Heart left ventricle (tissue), 13 donors: Measurements from ENCODE around the gene STARD8.

Experiments used
- POLR2A ChIP-seq, 2 donors: fragments of 450-650 bp; IDR thresholded peaks; one replicate each; pipeline ENCODE4 v1.6.1; 2017; ENCODE audit warnings: antibody characterized with exemption in 2 of 2, mild to moderate bottlenecking in 2 of 2, moderate library complexity in 2 of 2
- TF ChIP-seq, protein P1 (sequence below), 12 donors: fragments of 200-600 bp; sonication (generic) in 4 of 12; IDR thresholded peaks; one replicate each; pipeline versions ENCODE4 v1.5.0 to v1.8.0; 2018 to 2022; ENCODE audit warnings: antibody characterized with exemption in 12 of 12, mild to moderate bottlenecking in 5 of 12
- donor health status: ischemic (EF 13 %, LVEDD 7.1; RV severe dilation, severe dysfunction).
- donor health status: DM: no; HTN: yes; CAD: no.
- donor health status: DM: no; HTN: no; CAD: no.
- donor health status: ischemic (EF 25% LVEDD 6.9; RV normal size, moderate dysfunction).
- donor health status: ischemic (EF 25% LVEDD 5.7; RV mildly dilated, moderate dysfunction).
- donor health status: ischemic (EF 35%, LVEDD 5.7; RV mildly dilated, moderate dysfunction).
- donor health status: nonischemic (EF 11% LVEDD 7.7; RV severe dilation, severe dysfunction).
- donor health status: DM: yes; HTN: yes; CAD: no.
- donor health status: PGD.
- donor health status: ischemic (EF 29% LVEDD 5.4; RV normal size, mild dysfunction).
- donor health status: nonischemic (EF 23%, LVEDD 6.1; RV moderate dilation, normal function).

DNA sequence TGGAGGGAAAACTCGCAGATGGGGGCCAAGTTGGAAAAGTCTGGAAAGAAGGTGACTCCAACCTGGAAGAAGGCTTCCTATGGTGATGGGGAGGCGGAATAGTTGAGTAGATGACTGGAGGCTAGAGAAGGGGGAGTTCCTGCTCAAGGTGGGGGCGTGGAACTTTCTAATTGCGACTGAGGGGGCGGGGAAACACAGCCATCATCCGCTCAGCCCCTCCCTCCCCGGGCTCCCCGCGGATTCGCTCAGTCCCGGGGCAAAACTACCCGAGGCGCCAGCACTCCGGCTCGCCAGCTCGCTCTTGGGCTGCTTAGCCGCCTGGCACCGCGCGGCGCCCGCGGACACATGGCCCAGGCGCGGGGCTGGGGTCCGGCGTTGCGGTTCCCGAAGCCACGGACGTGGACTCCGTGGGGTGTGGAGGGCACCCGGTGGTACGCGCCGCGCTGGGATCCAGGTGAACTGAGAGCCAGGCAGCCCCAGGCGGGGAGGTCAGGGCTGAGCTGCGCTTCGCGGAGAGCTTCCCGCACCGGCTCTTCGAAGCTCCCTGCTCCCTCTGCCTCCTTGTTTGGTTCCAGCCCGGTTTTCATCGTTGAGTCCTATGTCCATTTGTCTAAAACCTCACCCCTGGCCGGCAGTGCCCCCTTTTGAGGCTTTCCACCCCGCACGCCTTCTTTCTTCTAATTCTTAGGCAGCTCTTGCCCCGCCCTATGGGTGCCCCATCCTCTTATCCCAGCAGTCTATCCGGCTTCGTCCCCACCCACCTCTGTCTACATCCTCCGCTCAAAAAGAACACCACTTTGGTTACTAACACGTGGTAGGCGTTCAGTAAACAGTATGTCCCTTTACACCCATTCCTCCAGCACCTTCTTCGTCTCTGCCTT, 38.9 kb downstream of the STARD8 start:
- TF ChIP-seq, protein P1, sequence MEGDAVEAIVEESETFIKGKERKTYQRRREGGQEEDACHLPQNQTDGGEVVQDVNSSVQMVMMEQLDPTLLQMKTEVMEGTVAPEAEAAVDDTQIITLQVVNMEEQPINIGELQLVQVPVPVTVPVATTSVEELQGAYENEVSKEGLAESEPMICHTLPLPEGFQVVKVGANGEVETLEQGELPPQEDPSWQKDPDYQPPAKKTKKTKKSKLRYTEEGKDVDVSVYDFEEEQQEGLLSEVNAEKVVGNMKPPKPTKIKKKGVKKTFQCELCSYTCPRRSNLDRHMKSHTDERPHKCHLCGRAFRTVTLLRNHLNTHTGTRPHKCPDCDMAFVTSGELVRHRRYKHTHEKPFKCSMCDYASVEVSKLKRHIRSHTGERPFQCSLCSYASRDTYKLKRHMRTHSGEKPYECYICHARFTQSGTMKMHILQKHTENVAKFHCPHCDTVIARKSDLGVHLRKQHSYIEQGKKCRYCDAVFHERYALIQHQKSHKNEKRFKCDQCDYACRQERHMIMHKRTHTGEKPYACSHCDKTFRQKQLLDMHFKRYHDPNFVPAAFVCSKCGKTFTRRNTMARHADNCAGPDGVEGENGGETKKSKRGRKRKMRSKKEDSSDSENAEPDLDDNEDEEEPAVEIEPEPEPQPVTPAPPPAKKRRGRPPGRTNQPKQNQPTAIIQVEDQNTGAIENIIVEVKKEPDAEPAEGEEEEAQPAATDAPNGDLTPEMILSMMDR (IDR thresholded peaks at IDR 0.05) = peak in 1 of 12 donors; percentile 5
- TF ChIP-seq POLR2A (IDR thresholded peaks at IDR 0.05) = peak in 1 of 2 donors; percentile 46
